ENCODE measurements around the gene CLTA.
"Not testable (repeated sequence)": the region's sequence is repeated elsewhere in the genome, so short reads cannot be mapped to it uniquely, and the experiment has no call there.

CLTA gene

DNA sequence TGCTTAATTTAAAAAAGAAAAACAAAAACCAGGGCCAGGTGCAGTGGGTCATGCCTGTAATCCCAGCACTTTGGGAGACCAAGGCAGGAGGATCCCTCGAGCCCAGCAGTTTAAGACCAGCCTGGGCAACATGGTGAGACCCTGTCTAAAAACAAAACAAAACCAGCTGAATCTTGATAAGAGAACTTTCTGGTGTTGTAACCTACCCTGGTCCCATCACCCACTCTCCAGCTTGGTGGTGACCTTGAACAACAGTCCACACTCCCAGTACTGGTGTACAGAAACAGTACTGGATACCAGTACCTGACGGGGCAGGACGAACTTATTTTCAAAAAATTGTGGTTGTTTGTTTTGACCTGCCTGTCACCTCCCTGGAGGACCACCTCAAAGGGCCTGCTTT lies 30.9 kb downstream of the CLTA start:
- Histone ChIP-seq H3K9ac (ENCODE audit: low read length) (no peak overlapping the region), H3K9me3 (ENCODE audit: insufficient read depth, low read length) (peaks cover 5% of the 10 kb centered on the region), H3K4me3 (ENCODE audit: low read length) (no peak overlapping the region), H3K79me2 (ENCODE audit: low read length) (no peaks in the 10 kb centered on the region), H3K27ac (ENCODE audit: low read length) (no peak overlapping the region), H3K4me2 (ENCODE audit: low read length) (no peak overlapping the region), H3K36me3 (replicated peaks; ENCODE audit: low read depth, low read length) (peaks cover 53% of the 10 kb centered on the region), H3K27me3 (ENCODE audit: low read depth, low read length) (no peaks in the 10 kb centered on the region), H4K20me1 (ENCODE audit: insufficient read depth, low read length) (no peaks in the 10 kb centered on the region), H2AFZ (ENCODE audit: low read depth, low read length) (no peak overlapping the region), H3K4me1 (ENCODE audit: low read length) (no peaks in the 10 kb centered on the region)
- no peak for TF ChIP-seq EZH2phosphoT487 (IDR thresholded peaks at IDR 0.05; ENCODE audit: low read depth)
- no peak for TF ChIP-seq CTCF (IDR thresholded peaks at IDR 0.05; ENCODE audit: low read depth, low read length)

DNA sequence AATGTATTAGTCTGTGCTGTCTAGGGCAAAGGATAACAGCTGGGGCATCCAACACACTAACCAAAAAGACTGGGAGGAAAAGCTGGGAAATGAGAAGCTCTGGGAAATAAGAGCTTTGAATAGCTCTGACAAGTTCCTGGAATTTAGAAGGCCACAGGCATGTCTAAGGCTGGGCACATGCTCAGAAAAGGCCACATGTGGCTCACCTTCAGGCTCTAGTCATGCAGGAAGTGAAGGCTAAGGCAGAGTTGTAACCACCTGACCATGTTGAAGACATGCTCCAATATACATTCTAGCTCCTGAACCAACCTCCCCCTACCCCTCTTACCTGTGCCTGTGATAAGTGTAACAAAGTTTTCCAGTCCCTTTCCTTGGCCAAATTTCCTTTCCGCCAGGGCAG lies 31.7 kb downstream of the CLTA start:
- Histone ChIP-seq H4K20me1 (ENCODE audit: insufficient read depth, low read length) (no peaks in the 10 kb centered on the region), H3K36me3 (replicated peaks; ENCODE audit: low read depth, low read length) (peaks cover 58% of the 10 kb centered on the region), H3K9ac (ENCODE audit: low read length) (no peak overlapping the region)

DNA sequence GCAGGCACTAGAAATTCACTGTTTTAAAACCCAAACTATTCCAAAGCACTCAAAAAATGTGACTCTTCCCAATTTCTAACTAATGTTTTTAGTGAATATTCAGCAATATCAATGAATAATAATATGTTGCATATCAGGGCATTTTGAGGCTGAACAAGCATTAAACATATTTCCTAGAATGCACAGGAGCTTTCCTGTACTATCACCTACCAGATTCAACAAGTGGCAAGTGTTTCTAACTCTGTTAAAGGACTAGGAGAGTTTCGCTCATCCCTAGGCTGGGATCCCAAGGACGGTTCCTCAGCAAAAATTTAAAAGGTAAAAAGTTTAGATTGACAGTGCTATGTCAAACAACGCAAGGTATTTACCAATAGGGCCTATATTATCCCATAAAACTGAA lies 46.5 kb downstream of the CLTA start:
- Histone ChIP-seq H3K79me2 (ENCODE audit: low read length) (no peaks in the 10 kb centered on the region), H3K4me1 (ENCODE audit: low read length) (no peaks in the 10 kb centered on the region), H3K27me3 (ENCODE audit: low read depth, low read length) (no peaks in the 10 kb centered on the region), H3K27ac (ENCODE audit: low read length) (no peak overlapping the region), H3K4me3 (ENCODE audit: low read length) (no peak overlapping the region), H3K36me3 (replicated peaks; ENCODE audit: low read depth, low read length) (peaks cover 16% of the 10 kb centered on the region), H3K9ac (ENCODE audit: low read length) (no peak overlapping the region), H4K20me1 (ENCODE audit: insufficient read depth, low read length) (no peaks in the 10 kb centered on the region), H2AFZ (ENCODE audit: low read depth, low read length) (no peak overlapping the region), H3K4me2 (ENCODE audit: low read length) (no peak overlapping the region), H3K9me3 (ENCODE audit: insufficient read depth, low read length) (no peaks in the 10 kb centered on the region)
- TF ChIP-seq CTCF (IDR thresholded peaks at IDR 0.05; ENCODE audit: low read depth, low read length) (no peak), EZH2phosphoT487 (IDR thresholded peaks at IDR 0.05; ENCODE audit: low read depth) (no peak)

More for the DNA sequence above, 31.7 kb downstream of the CLTA start:
- no peaks in the 10 kb centered on the region for H3K79me2 ChIP-seq (ENCODE audit: low read length)
- H3K9me3 ChIP-seq (ENCODE audit: insufficient read depth, low read length), result peaks cover 5% of the 10 kb centered on the region
- H3K4me2 ChIP-seq (ENCODE audit: low read length), result no peak overlapping the region
- no peaks in the 10 kb centered on the region for H3K27me3 ChIP-seq (ENCODE audit: low read depth, low read length)
- no peak overlapping the region for H3K27ac ChIP-seq (ENCODE audit: low read length)
- no peak overlapping the region for H3K4me3 ChIP-seq (ENCODE audit: low read length)
- no peaks in the 10 kb centered on the region for H3K4me1 ChIP-seq (ENCODE audit: low read length)
- TF ChIP-seq CTCF (IDR thresholded peaks at IDR 0.05; ENCODE audit: low read depth, low read length), result no peak
- H2AFZ ChIP-seq (ENCODE audit: low read depth, low read length), result no peak overlapping the region

DNA sequence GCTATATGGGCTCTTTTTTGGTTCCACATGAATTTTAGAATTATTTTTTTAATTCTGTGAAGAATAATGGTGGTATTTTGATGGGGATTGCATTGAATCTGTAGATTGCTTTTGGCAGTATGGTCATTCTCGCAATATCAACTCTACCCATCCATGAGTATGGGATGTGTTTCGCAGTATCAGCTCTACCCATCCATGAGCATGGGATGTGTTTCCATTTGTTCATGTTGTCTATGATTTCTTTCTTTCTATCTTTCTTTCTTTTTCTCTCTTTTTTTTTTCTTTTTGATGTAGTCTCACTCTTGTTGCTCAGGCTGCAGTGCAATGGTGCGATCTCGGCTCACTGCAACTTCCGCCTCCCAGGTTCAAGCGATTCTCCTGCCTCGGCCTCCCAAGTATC lies 48.5 kb downstream of the CLTA start:
- H3K9me3 ChIP-seq (ENCODE audit: insufficient read depth, low read length); H4K20me1 ChIP-seq (ENCODE audit: insufficient read depth, low read length); H3K4me2 ChIP-seq (ENCODE audit: low read length); H3K4me3 ChIP-seq (ENCODE audit: low read length); H3K27me3 ChIP-seq (ENCODE audit: low read depth, low read length); H3K4me1 ChIP-seq (ENCODE audit: low read length); H3K79me2 ChIP-seq (ENCODE audit: low read length); H3K27ac ChIP-seq (ENCODE audit: low read length); H2AFZ ChIP-seq (ENCODE audit: low read depth, low read length); H3K9ac ChIP-seq (ENCODE audit: low read length): not testable (repeated sequence)
- peaks cover 11% of the 10 kb centered on the region for H3K36me3 ChIP-seq (replicated peaks; ENCODE audit: low read depth, low read length)

GRCh38 chr9:36239675-36240074 lies 49.0 kb downstream of the CLTA start:
- not testable (repeated sequence) for H3K4me2 ChIP-seq (ENCODE audit: low read length); H4K20me1 ChIP-seq (ENCODE audit: insufficient read depth, low read length); H2AFZ ChIP-seq (ENCODE audit: low read depth, low read length); H3K79me2 ChIP-seq (ENCODE audit: low read length); H3K27me3 ChIP-seq (ENCODE audit: low read depth, low read length); H3K9ac ChIP-seq (ENCODE audit: low read length); H3K36me3 ChIP-seq (replicated peaks; ENCODE audit: low read depth, low read length); H3K4me1 ChIP-seq (ENCODE audit: low read length); H3K9me3 ChIP-seq (ENCODE audit: insufficient read depth, low read length); H3K4me3 ChIP-seq (ENCODE audit: low read length); H3K27ac ChIP-seq (ENCODE audit: low read length)
